ENCODE measurements around the gene CDC42EP3. TPM values are rescaled to one million over a fixed set of nuclear protein-coding genes. Genes with fewer than 3 reads are reported as not detected.

The CDC42EP3 gene
- total and polyA plus RNA-seq, 2 donors (not counting 1 experiment from before 2014, with no cell fraction given), result 28.0 to 29.9 TPM

GRCh38 chr2:37610638-37611289 lies 60.7 kb downstream of the CDC42EP3 start:
- DNase-seq (no peak), ATAC-seq (ENCODE audit: low read depth) (no peak)
- no peak overlapping the region for H3K4me2 ChIP-seq (replicated peaks; ENCODE audit: low read depth, low read length, poor library complexity, severe bottlenecking)
- H3K27ac ChIP-seq (ENCODE audit: low read length in 2 of 2), result no peak overlapping the region
- ChIA-PET POLR2A (no interaction called here), CTCF (interaction anchor here (1.9 kb wide), 1 partner anchor 10 kb away, joined by 4 read pairs; no protein-coding TSS in a partner anchor)
- Mint-ChIP-seq H3K4me3 (no peak overlapping the region), H3K4me1 (peaks cover 13% of the 10 kb centered on the region), H3K9me3 (ENCODE audit: insufficient read depth) (no peaks in the 10 kb centered on the region), H3K27ac (no peak overlapping the region), H3K27me3 (no peaks in the 10 kb centered on the region)
- H3K4me1 ChIP-seq (ENCODE audit: control insufficient read depth in 2 of 2, insufficient read depth in 2 of 2, low read length in 2 of 2), result peaks cover 10% of the 10 kb centered on the region in 2 donors
- H3K27me3 ChIP-seq (replicated peaks in 1 of 4; ENCODE audit: control extremely low read depth in 1 of 4, control insufficient read depth in 3 of 4, insufficient read depth in 4 of 4, low read length in 3 of 4), result no peaks in the 10 kb centered on the region
- H3K9me3 ChIP-seq (ENCODE audit: control extremely low read depth in 1 of 3, control insufficient read depth in 2 of 3, insufficient read depth in 1 of 3, low read length in 2 of 3), result no peaks in the 10 kb centered on the region
- TF ChIP-seq CTCF (IDR thresholded peaks at IDR 0.05) (no peak), EZH2 (IDR thresholded peaks at IDR 0.05; ENCODE audit: borderline replicate concordance, insufficient read depth, low read depth, low read length, poor library complexity, severe bottlenecking) (no peak)
- no peaks in the 10 kb centered on the region for H4K20me1 ChIP-seq (ENCODE audit: control insufficient read depth, insufficient read depth, low read length, poor library complexity, severe bottlenecking)
- no peak overlapping the region for H3K4me3 ChIP-seq (ENCODE audit: control extremely low read depth in 1 of 5, extremely low read depth in 1 of 5, insufficient read depth in 1 of 5, low read depth in 2 of 5, low read length in 4 of 5)
- H3K79me2 ChIP-seq (ENCODE audit: control insufficient read depth, insufficient read depth, low read length), result no peaks in the 10 kb centered on the region
- H3K9ac ChIP-seq (ENCODE audit: low read length), result no peak overlapping the region
- no peak overlapping the region for H2AFZ ChIP-seq (ENCODE audit: insufficient read depth, low read depth, low read length, poor library complexity, severe bottlenecking)
- 100% methylated on average over 2 of the region's 5 CpGs for WGBS (ENCODE audit: insufficient coverage)
- H3K36me3 ChIP-seq (replicated peaks in 1 of 2; ENCODE audit: control extremely low read depth in 1 of 2, control insufficient read depth in 1 of 2, extremely low read depth in 1 of 2, insufficient read depth in 2 of 2, low read length in 1 of 2), result no peaks in the 10 kb centered on the region
- intact Hi-C loops (cut with micrococcal nuclease), result no loop called here

- POLR2A ChIA-PET, result no interaction called here
- Histone ChIP-seq H2AFZ (ENCODE audit: insufficient read depth, low read depth, low read length, poor library complexity, severe bottlenecking) (no peak overlapping the region), H3K27me3 (replicated peaks in 1 of 4; ENCODE audit: control extremely low read depth in 1 of 4, control insufficient read depth in 3 of 4, insufficient read depth in 4 of 4, low read length in 3 of 4) (no peaks in the 10 kb centered on the region), H3K79me2 (ENCODE audit: control insufficient read depth, insufficient read depth, low read length) (no peaks in the 10 kb centered on the region), H4K20me1 (ENCODE audit: control insufficient read depth, insufficient read depth, low read length, poor library complexity, severe bottlenecking) (no peaks in the 10 kb centered on the region), H3K9me3 (ENCODE audit: control extremely low read depth in 1 of 3, control insufficient read depth in 2 of 3, insufficient read depth in 1 of 3, low read length in 2 of 3) (peaks cover 0 to 4% (median 0%) of the 10 kb centered on the region in 3 donors), H3K4me1 (ENCODE audit: control insufficient read depth in 2 of 2, insufficient read depth in 2 of 2, low read length in 2 of 2) (peaks cover 0 to under 1% of the 10 kb centered on the region in 2 donors), H3K36me3 (replicated peaks in 1 of 2; ENCODE audit: control extremely low read depth in 1 of 2, control insufficient read depth in 1 of 2, extremely low read depth in 1 of 2, insufficient read depth in 2 of 2, low read length in 1 of 2) (no peaks in the 10 kb centered on the region), H3K9ac (ENCODE audit: low read length) (no peak overlapping the region), H3K4me2 (replicated peaks; ENCODE audit: low read depth, low read length, poor library complexity, severe bottlenecking) (no peak overlapping the region), H3K27ac (ENCODE audit: low read length in 2 of 2) (no peak overlapping the region), H3K4me3 (ENCODE audit: control extremely low read depth in 1 of 5, extremely low read depth in 1 of 5, insufficient read depth in 1 of 5, low read depth in 2 of 5, low read length in 4 of 5) (no peak overlapping the region)
- H3K4me1 Mint-ChIP-seq, result peaks cover 3% of the 10 kb centered on the region
- no peak overlapping the region for H3K4me3 Mint-ChIP-seq
- ATAC-seq (ENCODE audit: low read depth) (no peak), DNase-seq (no peak)
- peaks cover 3% of the 10 kb centered on the region for H3K9me3 Mint-ChIP-seq (ENCODE audit: insufficient read depth)
- intact Hi-C loops (cut with micrococcal nuclease), result no loop called here
- no peaks in the 10 kb centered on the region for H3K27me3 Mint-ChIP-seq
- CTCF ChIA-PET, result no interaction called here
- no peak for TF ChIP-seq CTCF (IDR thresholded peaks at IDR 0.05)
- TF ChIP-seq EZH2 (IDR thresholded peaks at IDR 0.05; ENCODE audit: borderline replicate concordance, insufficient read depth, low read depth, low read length, poor library complexity, severe bottlenecking), result no peak
- H3K27ac Mint-ChIP-seq, result no peak overlapping the region
- 100% methylated on average over 5 of the region's 6 CpGs for WGBS (ENCODE audit: insufficient coverage)
Measured at GRCh38 chr2:37609782-37610181, 61.7 kb downstream of the CDC42EP3 start.
